Skeletal muscle tissue (tissue), 4 donors: Measurements from ENCODE around the gene NFIX. TPM values are rescaled to one million over a fixed set of nuclear protein-coding genes. Genes with fewer than 3 reads are reported as not detected.

ENCODE experiments used
- H3K27ac ChIP-seq: one replicate; pipeline ENCODE4 v1.7.0; 2013; ENCODE audit warnings: mild to moderate bottlenecking, low read depth, low read length, inconsistent platforms
- H3K27me3 ChIP-seq, 3 donors: one replicate each; pipeline ENCODE4 v1.7.0; 2013; ENCODE audit warnings: low read length in 3 of 3; ENCODE audit not compliant: control insufficient read depth in 3 of 3, insufficient read depth in 3 of 3
- H3K36me3 ChIP-seq, 3 donors: one replicate each; pipeline ENCODE4 v1.7.0; 2013; ENCODE audit warnings: low read length in 3 of 3; ENCODE audit not compliant: control insufficient read depth in 3 of 3, insufficient read depth in 3 of 3
- H3K4me1 ChIP-seq, 3 donors: one replicate each; pipeline ENCODE4 v1.7.0; 2013; ENCODE audit warnings: low read length in 3 of 3, mild to moderate bottlenecking in 3 of 3; ENCODE audit not compliant: control insufficient read depth in 3 of 3, insufficient read depth in 3 of 3
- H3K4me3 ChIP-seq, 3 donors: one replicate each; pipeline ENCODE4 v1.7.0; 2013; ENCODE audit warnings: low read length in 3 of 3
- H3K9ac ChIP-seq, 3 donors: one replicate each; pipeline ENCODE4 v1.7.0; 2013; ENCODE audit warnings: low read length in 3 of 3, mild to moderate bottlenecking in 3 of 3, moderate library complexity in 2 of 3, low read depth in 1 of 3
- H3K9me3 ChIP-seq, 3 donors: one replicate each; pipeline ENCODE4 v1.7.0; 2013; ENCODE audit warnings: low read length in 3 of 3; ENCODE audit not compliant: control insufficient read depth in 3 of 3
- total RNA-seq: library from RNA; depleted of rRNA; stranded (reverse); fragments of >200 nt; gene quantifications from one replicate; pipeline ENCODE4 v1.2.3, GENCODE V29; 2014
- donor health status: Osteomylitis.

NFIX gene
- total RNA-seq, 1 donor from 2014 or later: 49.1 TPM

DNA sequence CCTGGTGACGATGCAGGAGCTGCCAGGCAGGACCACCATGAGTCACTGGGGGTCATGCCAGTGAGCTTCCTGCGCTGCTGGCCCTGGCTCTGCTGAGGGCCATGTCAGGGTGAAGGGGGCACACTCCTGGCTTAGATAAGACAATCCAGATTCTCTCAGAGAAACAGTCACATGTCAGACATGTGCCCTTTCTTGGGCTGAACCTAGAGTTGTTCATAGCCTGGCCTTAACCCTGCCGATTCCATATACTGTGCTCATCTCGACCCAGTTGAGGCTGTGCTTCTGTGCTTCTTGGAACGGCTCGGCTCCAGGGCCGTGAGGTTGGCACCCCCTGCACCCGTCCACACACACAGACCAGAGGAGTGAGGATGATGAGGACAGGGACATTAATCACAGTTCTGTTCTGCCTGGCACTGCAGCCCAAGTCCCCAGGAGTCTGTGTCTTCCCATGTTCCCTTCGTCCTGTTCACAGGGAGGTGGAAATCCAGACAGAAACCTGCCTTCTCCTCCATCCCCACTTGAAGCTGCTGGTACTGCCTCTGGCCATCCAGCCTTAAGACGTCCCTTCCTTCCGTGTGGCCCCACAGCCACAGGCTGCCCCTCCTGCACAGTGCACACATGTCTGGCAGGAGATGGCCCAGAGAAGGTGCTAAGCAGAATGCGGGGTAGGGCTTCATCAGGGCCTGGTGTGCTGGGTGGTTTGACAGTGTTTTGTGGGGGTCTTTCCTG is 57.3 kb downstream of the NFIX start:
- Histone ChIP-seq H3K36me3 (peaks cover under 1 to 4% (median 2%) of the 10 kb centered on the region in 3 donors), H3K9ac (peak overlapping the region; percentile 59 to 81 (median 70)), H3K27me3 (no peaks in the 10 kb centered on the region), H3K9me3 (no peaks in the 10 kb centered on the region), H3K4me1 (peaks cover 89 to 95% (median 94%) of the 10 kb centered on the region in 3 donors), H3K4me3 (peak overlapping the region; percentile 56 to 67 (median 66)), H3K27ac (peak overlapping the region; percentile 93)

GRCh38 chr19:13053238-13053637 is 58.0 kb downstream of the NFIX start:
- no peaks in the 10 kb centered on the region for H3K36me3 ChIP-seq
- peaks cover 89 to 95% (median 94%) of the 10 kb centered on the region in 3 donors for H3K4me1 ChIP-seq
- no peaks in the 10 kb centered on the region for H3K9me3 ChIP-seq
- H3K27me3 ChIP-seq: no peaks in the 10 kb centered on the region
- peak overlapping the region; percentile 17 to 67 (median 31) for H3K4me3 ChIP-seq
- peak overlapping the region; percentile 70 to 81 (median 73) for H3K9ac ChIP-seq
- H3K27ac ChIP-seq: peak overlapping the region; percentile 93

DNA sequence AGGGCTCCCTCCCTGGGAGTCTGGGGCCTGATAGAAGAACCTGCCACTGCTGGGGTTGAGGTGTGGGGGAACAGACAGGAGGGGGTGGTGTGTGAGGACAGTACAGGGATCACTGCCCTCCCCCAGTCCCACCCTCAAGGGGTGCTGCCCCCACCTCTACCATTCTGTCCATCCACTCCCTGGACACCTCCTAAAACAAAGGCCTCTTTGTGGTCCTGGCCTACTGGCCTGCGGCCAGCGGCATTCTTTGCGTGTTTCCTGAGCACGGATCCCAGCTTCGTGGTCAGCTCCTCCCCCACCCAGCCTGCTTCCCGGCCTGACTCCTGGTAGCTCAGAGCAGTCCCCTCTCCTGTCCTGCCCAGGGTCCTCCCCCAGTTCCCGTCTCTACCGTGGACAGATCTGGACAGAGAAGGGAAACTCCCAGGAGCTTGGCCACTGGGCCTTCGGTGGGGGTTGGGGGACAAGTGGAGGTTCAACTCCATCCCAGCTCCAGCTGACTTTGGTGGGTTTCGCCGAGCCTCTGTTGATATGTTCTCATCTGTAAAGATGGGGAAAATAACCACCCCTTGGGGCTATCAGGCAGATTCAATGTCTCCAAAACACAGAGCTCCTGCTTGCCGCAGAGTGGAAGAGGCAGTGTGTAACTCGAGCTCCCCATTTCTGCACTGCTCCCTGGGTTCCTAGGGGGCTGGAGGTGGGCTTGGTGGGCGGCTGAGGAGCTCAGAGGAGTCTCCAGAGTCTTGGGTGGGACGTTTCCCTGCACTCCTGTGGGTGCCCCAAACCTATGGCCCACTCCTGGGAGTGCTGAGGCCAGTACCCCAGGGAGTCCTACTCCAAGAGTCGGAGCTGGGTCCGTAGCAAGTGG is 58.7 kb downstream of the NFIX start:
- H3K9me3 ChIP-seq: no peaks in the 10 kb centered on the region
- H3K4me1 ChIP-seq: peaks cover 92 to 97% (median 97%) of the 10 kb centered on the region in 3 donors
- H3K4me3 ChIP-seq: peak overlapping the region; percentile 34 to 52 (median 40)
- H3K27ac ChIP-seq: peak overlapping the region; percentile 93
- H3K36me3 ChIP-seq: no peaks in the 10 kb centered on the region
- peak overlapping the region; percentile 58 to 81 (median 73) for H3K9ac ChIP-seq
- no peaks in the 10 kb centered on the region for H3K27me3 ChIP-seq

DNA sequence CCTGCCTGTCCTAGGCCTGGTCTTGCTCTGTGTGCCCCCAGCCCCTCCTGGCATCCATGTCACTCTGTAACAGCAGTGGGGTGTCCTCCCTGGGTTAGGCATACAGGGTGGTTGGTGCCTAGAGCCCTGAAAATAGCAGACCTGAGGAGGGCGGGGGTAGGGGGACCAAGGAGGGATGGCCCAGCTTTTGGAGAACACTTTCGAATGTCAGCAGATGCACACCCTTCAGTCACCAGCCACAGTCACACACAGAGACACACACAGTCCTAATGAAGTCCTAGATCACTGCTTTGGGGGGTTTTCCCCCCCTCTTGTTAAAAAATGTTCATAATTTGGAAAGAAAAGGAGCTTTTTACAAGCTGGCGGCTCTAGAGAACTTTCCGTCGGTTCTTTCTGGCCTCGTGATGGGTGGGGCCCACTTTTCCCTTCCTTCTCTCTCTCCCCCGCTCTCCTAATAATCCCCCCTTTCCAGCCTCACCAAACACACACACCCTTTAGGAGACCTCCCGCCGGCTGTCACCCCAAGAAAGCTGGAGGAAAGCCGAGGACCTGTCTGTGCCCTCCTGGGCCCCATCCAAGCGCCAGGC is 59.4 kb downstream of the NFIX start:
- no peaks in the 10 kb centered on the region for H3K9me3 ChIP-seq
- no peaks in the 10 kb centered on the region for H3K27me3 ChIP-seq
- H3K4me1 ChIP-seq: peaks cover 96 to 100% (median 98%) of the 10 kb centered on the region in 3 donors
- peak overlapping the region; percentile 57 to 81 (median 73) for H3K9ac ChIP-seq
- H3K36me3 ChIP-seq: no peaks in the 10 kb centered on the region
- peak overlapping the region in 2 of 3 donors; percentile 40 to 52 for H3K4me3 ChIP-seq
- H3K27ac ChIP-seq: peak overlapping the region; percentile 93

GRCh38 chr19:13055213-13056051 is 60.2 kb downstream of the NFIX start:
- H3K27ac ChIP-seq: peak overlapping the region; percentile 93
- H3K4me1 ChIP-seq: peaks cover 96 to 100% (median 98%) of the 10 kb centered on the region in 3 donors
- no peaks in the 10 kb centered on the region for H3K36me3 ChIP-seq
- no peaks in the 10 kb centered on the region for H3K9me3 ChIP-seq
- no peaks in the 10 kb centered on the region for H3K27me3 ChIP-seq
- peak overlapping the region; percentile 51 to 80 (median 56) for H3K9ac ChIP-seq
- H3K4me3 ChIP-seq: peak overlapping the region; percentile 46 to 54 (median 49)

DNA sequence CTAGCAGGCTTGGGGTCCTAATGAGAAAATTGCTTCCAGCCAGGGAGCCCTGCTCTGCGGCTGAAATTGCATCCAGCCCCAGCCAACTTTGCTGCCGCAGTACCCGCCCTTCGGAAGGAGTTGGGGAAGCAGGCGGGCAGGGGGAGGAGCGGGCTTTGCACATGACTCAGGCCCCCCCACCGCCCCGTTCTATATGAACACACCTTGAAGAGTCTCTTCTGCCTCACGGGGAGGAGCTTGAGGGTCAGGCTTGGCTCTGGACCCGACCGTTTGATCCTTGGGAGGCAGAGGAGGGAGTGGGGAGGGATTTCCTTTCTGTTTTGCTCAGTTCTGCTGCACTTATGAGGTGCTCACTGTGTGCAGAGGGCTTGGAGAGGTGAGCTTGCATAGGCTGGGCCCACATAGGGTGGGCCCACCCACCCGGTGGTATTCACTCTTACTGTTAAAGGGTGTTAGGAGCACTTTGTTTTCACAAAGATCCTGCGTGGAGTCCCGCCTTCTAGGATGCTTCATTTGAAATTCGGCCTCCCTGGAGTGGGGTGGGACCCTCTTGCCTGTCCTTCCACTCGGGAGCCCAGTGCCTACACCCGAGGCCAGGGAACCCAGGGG is 60.9 kb downstream of the NFIX start:
- no peaks in the 10 kb centered on the region for H3K9me3 ChIP-seq
- peaks cover 96 to 100% (median 98%) of the 10 kb centered on the region in 3 donors for H3K4me1 ChIP-seq
- H3K9ac ChIP-seq: peak overlapping the region; percentile 51 to 80 (median 56)
- H3K27ac ChIP-seq: peak overlapping the region; percentile 93
- no peaks in the 10 kb centered on the region for H3K36me3 ChIP-seq
- peak overlapping the region; percentile 46 to 54 (median 49) for H3K4me3 ChIP-seq
- H3K27me3 ChIP-seq: no peaks in the 10 kb centered on the region

DNA sequence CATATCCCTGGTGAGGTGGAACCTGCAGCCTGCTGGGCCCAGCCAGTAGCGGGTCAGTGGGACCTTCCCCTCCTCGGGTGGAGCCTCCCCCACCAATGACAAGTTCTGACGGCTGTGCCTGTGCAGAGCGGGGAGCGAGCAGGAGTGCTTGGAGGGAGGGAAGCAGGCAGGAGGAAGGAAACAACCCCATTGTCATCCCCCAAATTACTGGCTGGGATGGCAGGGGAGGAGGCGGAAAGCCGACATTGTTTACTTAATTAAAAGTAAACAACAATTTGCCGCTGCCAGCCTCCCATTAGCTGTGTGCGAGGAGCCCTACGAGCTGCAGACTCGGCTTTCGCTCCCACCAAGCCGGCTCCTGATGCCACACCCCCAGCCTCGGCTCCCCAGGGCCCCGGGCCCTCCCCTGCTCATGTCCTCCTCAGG is 61.9 kb downstream of the NFIX start:
- Histone ChIP-seq H3K4me1 (peaks cover 95 to 100% (median 98%) of the 10 kb centered on the region in 3 donors), H3K9ac (peak overlapping the region; percentile 10 to 80 (median 43)), H3K27ac (peak overlapping the region; percentile 93), H3K9me3 (no peaks in the 10 kb centered on the region), H3K4me3 (peak overlapping the region in 2 of 3 donors; percentile 2 to 41), H3K36me3 (no peaks in the 10 kb centered on the region), H3K27me3 (no peaks in the 10 kb centered on the region)

GRCh38 chr19:13057744-13058143 is 62.5 kb downstream of the NFIX start:
- Histone ChIP-seq H3K27me3 (no peaks in the 10 kb centered on the region), H3K27ac (peak overlapping the region; percentile 93), H3K4me1 (peaks cover 95 to 100% (median 98%) of the 10 kb centered on the region in 3 donors), H3K9me3 (no peaks in the 10 kb centered on the region), H3K9ac (peak overlapping the region in 2 of 3 donors; percentile 43 to 80), H3K4me3 (no peak overlapping the region), H3K36me3 (no peaks in the 10 kb centered on the region)
